Hepatocyte (in vitro differentiated cells): ENCODE measurements around the gene CMTM3.

Experiments
- CTCF ChIP-seq: fragments of 200-600 bp; sonication (generic); IDR thresholded peaks from 2 replicates; pipeline ENCODE4 v1.5.1; 2016; ENCODE audit warnings: antibody characterized with exemption, mild to moderate bottlenecking; ENCODE audit not compliant: poor library complexity
- EZH2 ChIP-seq: fragments of 200-600 bp; sonication (generic); IDR thresholded peaks from 2 replicates; pipeline ENCODE4 v1.6.1; 2016; ENCODE audit warnings: antibody characterized with exemption, mild to moderate bottlenecking, borderline replicate concordance
- EZH2phosphoT487 ChIP-seq: fragments of 200-600 bp; sonication (generic); IDR thresholded peaks from one replicate; pipeline ENCODE4 v1.6.1; 2018; ENCODE audit warnings: antibody characterized with exemption, mild to moderate bottlenecking, low read depth, moderate library complexity; ENCODE audit not compliant: unreplicated experiment, severe bottlenecking

- TF ChIP-seq EZH2 (no peak), CTCF (no peak), EZH2phosphoT487 (no peak)
These were observed 48.3 kb downstream of the CMTM3 start for GRCh38 chr16:66652661-66653360.
